AG09319 (cell line): ENCODE results near the gene RAET1L.
"Not testable (repeated sequence)": the region's sequence is repeated elsewhere in the genome, so short reads cannot be mapped to it uniquely, and the experiment has no call there.

ENCODE experiments used
- DNase-seq: peaks from one replicate; pipeline ENCODE4 v3.0.0-alpha.2; 2010; ENCODE audit warnings: low read depth; ENCODE audit errors: extremely low read depth
- CTCF ChIP-seq: IDR thresholded peaks from 2 replicates; pipeline ENCODE4 v1.5.1; 2011; ENCODE audit warnings: low read depth, mild to moderate bottlenecking, inconsistent platforms, low read length, moderate library complexity

The RAET1L gene

GRCh38 chr6:150008588-150008987, 16.7 kb downstream of the RAET1L start:
- no peak for TF ChIP-seq CTCF
- no peak for DNase-seq

GRCh38 chr6:150006961-150007464, 18.3 kb downstream of the RAET1L start:
- TF ChIP-seq CTCF = peak; percentile 49
- DNase-seq = no peak

GRCh38 chr6:150005761-150006651, 19.3 kb downstream of the RAET1L start:
- no peak for DNase-seq
- no peak for TF ChIP-seq CTCF

- peak; percentile 65 for DNase-seq
- TF ChIP-seq CTCF = no peak
Measured at GRCh38 chr6:150004783-150005717, 20.3 kb downstream of the RAET1L start.

GRCh38 chr6:150004101-150004782, 21.1 kb downstream of the RAET1L start:
- no peak for DNase-seq
- TF ChIP-seq CTCF = no peak

- not testable (repeated sequence) for DNase-seq
Measured at GRCh38 chr6:150003599-150003998, 21.7 kb downstream of the RAET1L start.

- TF ChIP-seq CTCF = no peak
- DNase-seq = no peak
Measured at GRCh38 chr6:150002710-150003109, 22.6 kb downstream of the RAET1L start.
